ENCODE data around the gene SNAP47.
A peak's percentile ranks its signal among the peaks of the same experiment; 100 is the strongest.
"Not testable (repeated sequence)": the region's sequence is repeated elsewhere in the genome, so short reads cannot be mapped to it uniquely, and the experiment has no call there.

The SNAP47 gene, protein sequence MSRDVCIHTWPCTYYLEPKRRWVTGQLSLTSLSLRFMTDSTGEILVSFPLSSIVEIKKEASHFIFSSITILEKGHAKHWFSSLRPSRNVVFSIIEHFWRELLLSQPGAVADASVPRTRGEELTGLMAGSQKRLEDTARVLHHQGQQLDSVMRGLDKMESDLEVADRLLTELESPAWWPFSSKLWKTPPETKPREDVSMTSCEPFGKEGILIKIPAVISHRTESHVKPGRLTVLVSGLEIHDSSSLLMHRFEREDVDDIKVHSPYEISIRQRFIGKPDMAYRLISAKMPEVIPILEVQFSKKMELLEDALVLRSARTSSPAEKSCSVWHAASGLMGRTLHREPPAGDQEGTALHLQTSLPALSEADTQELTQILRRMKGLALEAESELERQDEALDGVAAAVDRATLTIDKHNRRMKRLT

DNA sequence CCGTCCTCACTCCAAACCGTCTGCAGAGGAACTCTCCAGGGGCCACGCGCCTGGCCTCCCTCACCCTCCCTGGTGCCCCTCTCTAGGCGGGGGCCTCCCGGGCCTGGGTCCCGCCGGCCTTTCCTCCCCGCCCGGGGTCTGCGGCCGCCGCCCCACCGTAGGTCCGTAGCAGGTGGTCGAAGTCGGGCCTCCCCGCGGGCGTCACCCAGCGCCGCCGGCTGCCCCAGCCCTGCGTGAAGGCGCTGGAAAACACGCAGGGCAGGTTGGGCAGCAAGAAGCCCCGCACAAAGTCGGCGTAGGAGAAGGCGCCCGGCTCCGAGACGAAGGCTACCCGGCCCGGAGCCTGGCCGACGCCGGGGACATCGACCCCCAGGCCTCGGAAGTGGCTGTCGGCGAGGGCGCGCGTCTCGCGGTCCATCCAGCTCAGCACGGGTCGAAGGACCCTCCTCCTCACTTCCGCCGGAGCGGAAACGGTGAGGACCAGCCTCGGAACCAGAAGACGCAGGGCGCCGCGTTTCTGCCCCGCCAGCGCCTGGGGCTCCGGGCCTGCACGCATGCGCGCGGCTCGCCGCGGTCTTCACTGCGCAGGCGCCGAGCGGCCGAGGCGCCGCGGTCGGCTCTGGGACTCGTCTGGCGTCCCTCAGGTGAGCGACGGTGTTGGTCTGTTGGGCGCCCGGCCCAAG lies at the start of gene SNAP47, which contains the start of gene JMJD4:
Gene SNAP47, plus strand, starts transcription at position 580 of the 683 bp plus-strand sequence. CDS start 12,302 bp downstream, outside the sequence.
Gene JMJD4, minus strand, starts transcription at position 447 of the 683 bp plus-strand sequence. Its CDS starts 29 bp downstream, at position 418.
- peak; percentile 96 for DNase-seq

DNA sequence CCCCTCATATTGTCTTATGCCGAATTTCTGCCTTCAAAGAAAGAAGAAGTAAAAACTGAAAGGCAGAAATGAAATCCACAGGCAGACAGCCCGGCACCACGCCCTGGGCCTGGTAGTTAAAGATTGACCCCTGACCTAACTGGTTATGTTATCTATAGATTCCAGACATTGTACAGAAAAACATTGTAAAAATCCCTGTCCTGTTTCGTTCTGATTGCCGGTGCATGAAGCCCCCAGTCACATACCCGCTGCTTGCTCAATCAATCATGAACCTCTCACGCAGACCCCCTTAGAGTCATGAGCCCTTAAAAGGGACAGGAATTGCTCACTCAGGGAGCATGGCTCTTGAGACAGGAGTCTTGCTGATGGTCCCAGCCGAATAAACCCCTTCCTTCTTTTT lies 49.4 kb upstream of the SNAP47 start:
- DNase-seq: no peak

DNA sequence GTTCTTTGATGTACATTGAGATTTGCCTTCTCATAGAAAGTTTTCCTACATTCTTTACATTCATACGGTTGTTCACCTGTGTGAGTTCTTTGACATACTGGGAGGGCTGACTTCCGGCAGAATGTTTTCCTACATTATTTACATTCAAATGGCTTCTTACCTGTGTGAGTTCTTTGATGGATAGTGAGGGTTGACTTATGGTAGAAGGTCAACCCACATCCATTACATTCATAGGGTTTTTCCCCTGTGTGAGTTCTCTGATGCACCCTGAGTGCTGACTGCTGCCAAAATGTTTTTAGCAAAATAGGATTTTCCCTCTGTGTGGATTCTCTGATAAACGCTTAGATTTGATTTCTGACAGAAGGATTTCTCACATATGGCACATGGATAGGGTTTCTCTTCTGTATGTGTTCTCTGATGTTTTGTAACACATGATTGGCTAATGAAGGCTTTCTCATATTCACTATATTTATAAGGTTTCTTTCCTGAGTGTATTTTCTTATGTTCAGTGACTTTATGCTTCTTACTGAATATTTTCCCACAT lies 37.8 kb upstream of the SNAP47 start:
- no peak for DNase-seq

DNA sequence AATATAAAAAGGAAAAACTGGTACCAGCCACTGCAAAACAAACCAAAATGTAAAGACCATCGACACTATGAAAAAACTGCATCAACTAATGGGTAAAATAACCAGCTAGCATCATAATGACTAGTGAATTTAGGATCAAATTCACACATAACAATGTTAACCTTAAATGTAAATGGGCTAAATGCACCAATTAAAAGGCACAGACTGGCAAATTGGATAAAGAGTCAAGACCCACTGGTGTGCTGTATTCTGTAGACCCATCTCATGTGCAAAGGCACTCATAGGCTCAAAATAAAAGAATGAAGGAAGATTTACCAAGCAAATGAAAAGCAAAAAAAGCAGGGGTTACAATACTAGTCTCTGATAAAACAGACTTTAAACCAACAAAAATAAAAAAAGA lies 33.6 kb upstream of the SNAP47 start:
- not testable (repeated sequence) for DNase-seq

DNA sequence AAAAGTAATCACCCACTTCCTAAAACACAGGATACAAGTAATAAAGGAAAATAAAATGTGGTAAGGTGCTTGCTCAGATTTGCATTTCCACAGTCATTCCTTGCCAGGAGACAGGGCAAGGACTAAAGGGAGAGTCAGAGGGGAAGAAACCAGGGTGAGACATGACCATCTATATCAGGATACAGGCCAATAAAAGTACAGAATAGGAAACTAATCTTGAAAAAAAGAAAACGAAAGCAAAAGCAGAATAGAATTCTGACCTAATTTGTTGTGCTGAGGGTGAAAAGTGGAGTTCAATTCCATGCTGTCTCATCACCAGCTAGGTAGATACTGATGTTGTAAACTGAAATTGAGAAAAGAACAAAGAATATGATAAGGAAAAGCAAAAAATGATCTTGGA lies 27.4 kb upstream of the SNAP47 start:
- DNase-seq: no peak

DNA sequence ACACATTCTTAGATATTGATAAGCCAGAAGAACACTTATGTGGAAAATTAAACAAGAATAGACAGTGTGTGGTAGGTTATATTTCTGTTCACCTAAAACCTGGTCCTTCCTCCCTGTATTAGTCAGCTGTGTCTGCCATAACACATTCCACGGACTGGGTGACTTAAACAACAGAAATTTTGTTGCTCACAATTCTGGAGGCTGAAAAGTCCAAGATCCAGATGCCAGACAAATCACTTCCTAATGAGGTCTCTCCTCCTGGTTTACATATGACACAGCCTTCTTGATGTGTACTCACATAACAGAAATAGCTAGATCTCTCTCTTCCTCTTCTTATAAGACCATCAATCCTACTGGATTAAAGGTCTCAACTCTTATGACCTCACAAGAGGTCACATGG lies 25.8 kb upstream of the SNAP47 start:
- no peak for DNase-seq

DNA sequence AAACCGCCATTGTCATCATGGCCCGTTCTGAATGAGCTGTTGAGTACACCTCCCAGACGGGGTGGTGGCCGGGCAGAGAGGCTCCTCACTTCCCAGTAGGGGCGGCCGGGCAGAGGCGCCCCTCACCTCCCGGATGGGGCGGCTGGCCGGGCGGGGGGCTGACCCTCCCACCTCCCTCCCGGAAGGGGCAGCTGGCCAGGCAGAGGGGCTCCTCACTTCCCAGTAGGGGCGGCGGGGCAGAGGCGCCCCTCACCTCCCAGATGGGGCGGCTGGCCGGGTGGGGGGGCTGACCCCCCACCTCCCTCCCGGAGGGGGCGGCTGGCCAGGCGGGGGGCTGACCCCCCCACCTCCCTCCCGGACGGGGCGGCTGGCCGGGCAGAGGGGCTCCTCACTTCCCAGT lies 24.8 kb upstream of the SNAP47 start:
- not testable (repeated sequence) for DNase-seq

DNA sequence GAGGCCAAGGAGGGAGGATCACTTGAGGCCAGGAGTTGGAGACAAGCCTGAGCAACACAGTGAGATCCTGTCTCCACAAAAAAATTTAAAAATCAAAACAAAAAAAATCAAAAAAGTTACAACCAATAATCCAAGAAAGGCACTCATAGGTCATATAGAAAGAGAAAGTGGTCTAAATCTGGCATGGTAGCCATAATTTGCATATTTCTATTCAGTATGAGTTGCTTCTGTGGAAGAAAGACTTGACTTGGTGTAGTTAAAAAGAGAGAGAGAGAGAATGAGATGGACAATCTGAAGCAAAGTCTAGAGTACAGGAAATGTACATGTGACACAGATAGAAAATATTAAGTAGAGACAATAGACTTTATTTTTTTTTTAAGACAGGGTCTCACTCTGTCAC lies 22.6 kb upstream of the SNAP47 start:
- DNase-seq: no peak

DNA sequence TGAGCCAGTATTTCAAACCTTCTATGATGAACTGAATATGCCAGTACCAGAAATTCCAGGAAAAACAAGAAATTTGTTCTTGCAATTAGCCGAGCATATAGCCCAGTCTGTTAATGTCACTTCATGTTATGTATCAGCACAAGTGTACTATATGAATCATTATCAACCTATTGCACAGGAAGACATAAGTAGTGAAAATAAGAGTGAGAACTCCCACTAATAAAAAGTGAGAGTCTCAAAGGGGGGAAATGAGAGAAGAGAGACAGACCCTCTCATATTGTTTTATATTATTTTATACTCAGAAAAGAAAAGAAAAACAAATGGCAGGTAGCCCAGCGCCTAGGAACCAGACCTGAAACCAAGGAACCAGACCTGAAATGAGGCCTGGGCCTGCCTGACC lies 16.3 kb upstream of the SNAP47 start:
- DNase-seq: no peak

DNA sequence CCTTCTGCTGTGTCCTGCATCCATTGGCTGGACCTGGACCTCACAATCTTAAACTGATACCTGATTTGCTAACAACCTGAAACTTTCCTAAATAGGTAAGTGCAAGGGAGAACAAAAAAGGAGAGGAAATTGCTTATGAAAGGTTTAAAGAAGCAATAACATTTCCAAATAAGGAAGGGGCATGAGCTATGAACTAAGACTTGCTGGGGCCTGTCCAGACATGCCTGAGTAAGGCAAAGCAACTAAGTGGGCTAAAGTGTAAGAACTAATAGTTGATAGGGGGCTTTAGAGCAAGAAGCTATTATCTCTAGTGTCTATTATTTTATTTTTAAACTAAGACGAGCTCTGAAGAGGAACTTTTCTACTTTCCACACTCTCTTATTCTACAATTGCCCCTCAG lies 11.8 kb upstream of the SNAP47 start:
- no peak for DNase-seq

DNA sequence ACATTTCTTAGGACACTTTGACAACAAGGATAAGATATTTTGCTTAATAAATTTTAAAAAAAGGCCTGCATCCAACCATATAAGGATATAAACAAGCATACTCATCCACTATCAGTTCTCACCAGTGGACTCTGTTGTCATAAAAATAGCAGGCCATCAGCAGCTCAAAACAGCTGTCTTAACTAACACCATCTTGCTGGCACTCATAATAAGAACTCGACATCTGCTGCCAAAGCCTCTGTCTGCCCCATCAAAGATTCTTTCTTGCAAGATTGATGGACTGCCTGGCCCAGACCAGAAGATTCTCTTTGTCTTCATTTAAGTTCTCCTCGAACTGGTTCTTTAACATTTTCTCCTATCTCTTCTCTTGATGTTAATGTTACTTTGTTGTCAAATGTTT lies 10.2 kb upstream of the SNAP47 start:
- peak; percentile 46 for DNase-seq

DNA sequence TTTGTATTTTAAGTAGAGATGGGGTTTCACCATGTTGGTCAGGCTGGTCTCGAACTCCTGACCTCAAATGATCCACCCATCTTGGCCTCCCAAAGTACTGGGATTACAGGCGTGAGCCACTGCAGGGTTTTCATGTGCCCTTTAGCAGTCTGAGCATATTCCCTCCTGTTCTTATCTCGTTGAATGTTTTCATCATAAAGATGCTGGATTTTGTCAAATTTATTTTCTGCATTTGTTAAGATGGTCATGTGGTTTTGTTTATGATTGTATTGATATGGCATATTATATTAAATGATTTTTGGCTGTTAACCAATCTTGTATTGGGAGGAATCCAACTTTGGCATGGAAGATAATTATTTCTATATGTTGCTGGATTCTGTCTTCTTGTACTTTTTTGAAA lies 8.9 kb upstream of the SNAP47 start:
- DNase-seq: no peak

DNA sequence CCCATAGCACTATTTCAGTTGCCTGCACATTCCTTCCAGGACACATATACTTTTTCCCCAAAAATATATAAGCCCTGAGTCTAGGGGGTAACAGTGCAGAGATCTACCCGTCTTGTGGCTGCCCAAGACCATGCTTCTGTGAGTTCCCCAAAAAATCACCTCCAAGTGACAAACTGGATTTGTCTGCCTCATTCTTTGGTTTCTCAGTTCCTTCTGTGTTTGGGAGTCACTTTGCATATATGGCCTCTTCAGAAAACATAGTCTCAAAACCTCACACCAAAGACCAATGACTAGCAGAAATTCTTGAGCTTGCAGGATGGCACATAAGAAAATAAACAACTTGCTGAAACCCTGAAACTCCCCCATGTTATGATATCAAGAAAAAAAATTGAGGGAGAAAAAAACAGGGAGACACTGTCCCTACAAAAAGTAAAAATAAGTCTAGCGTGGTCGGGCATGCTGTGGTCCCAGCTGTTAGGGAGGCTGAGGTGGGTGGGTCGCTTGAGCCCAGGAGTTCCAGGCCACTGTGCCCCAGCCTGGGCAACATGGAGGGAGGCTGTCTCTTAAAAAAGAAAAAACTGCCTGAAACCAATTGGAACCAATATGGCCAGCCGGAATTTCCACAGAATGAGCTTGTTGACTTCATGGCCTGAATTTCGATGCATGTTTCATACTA lies 8.2 kb upstream of the SNAP47 start:
- no peak for DNase-seq

DNA sequence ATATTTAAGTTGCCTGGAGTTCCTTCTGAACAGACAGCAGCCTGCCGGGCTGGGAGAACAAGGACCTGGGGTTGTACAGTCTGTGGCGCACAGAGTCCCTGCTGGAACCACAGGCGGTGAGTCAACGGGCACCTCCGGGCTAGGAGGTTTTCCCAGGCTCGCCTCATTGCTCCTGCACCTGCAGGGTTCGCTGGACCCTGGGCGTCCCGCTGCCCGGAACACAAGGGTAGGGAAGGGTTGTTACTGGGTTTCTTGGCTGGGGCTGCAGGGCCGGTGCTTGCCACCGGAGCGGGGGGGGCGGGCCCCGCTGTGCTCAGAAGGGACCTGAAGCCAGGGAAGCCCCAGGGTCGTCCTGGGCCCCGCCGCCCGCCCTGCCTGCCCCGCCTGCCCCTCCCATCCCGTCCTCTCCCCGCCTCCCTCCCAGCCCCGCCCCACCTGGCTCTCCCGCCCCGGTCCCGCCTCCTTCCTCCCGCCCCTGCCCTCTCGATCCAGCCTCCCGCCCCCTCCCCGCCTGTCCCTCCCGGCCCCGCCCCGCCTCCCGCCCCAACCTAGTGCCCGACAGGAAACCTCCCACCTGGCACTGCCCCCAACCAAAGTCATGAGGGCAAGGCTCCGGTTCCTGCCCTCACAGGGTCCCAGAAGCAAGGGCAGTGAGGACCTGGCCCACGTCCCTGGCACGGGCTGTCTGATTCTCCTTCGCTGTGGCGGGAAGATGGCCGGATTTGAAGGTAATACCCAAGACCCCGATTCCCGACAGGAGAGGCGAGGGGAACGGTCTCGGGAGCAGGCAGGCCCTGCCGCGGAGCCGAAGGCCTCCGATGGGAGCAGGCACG lies 7.0 kb upstream of the SNAP47 start:
- peak; percentile 90 for DNase-seq

DNA sequence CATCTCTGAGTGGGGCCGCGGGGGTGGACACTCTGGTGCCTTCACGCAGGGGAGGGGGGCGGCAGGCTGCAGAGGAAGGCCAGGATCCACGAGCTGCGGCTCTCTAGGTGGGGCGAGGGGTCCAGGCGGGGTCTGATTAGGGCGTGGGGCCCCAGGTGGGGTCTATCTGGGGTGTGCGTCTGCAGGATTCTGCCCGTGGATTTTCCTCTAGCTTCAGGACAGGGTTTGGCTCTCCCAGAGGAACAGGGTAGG lies 6.4 kb upstream of the SNAP47 start:
- no peak for DNase-seq

DNA sequence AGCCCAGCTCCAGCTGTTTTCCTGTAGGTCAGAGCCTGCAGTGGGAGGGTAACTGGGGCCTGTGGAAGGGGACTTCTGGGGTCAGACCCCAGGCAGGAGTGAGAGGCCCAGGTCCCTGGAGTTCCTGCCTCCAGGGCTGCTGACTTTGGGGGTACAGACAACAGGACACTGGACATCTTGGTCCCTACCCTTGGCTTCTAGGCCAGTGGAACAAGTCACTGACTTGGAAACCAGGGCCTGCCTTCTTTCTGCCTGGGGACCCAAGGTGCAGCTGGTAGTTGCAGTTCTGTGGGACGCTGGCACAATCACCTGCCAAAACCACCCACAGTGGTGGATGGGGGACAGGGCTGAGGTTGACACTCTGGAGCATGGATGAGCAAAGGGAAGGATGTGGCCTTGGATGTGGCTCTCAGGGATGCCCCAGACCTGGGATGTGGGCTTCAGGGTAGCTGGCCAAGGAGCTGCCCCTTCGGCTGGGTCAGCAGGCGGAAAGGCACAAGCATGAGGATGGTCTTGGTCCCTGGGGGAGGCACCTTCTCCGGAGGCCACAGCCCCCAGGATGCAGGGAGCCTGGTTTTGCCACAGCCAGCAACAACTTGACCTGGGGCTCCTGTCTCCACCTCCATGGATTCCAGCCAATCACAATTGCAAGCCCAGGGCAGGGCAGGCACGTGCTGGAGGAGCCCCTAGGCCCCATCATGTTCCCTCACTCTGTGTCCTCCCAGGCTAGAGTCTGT lies 5.9 kb upstream of the SNAP47 start:
- DNase-seq: peak; percentile 51

DNA sequence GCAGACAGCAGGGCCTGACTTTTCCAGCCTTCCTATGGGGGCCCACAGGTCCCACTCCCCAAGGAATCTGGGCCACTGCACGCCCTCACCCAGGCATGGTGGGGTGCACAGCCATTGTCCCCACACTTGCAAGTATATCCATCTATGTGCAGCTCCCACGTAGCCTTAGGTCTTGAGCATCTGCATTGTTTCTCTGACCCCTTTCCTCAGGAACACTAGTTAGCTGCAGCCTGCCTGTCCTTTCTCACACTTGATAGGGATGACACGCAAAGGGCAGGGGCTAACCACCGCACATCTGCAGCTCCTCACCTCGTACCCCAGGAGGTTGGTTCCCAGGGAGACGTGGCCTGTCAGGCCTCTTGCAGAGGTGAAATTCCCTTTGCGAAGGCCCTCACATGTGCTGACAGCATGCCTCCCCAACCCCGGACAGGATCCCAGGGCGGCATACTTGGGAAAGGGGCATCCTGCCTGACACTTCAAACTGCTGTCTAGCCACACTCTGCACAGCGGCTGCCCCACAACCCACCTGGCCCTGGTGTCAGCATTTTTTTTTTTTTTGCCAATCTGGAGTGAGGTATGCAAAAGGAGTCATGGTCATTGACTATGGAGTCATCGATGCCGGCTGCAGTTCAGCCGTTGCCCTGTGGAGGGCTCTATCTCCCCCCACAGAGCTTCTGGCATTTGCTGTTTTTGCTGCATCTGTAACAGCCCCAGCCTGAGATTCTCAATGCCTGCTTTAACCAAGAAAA lies 5.2 kb upstream of the SNAP47 start:
- DNase-seq: peak; percentile 76

DNA sequence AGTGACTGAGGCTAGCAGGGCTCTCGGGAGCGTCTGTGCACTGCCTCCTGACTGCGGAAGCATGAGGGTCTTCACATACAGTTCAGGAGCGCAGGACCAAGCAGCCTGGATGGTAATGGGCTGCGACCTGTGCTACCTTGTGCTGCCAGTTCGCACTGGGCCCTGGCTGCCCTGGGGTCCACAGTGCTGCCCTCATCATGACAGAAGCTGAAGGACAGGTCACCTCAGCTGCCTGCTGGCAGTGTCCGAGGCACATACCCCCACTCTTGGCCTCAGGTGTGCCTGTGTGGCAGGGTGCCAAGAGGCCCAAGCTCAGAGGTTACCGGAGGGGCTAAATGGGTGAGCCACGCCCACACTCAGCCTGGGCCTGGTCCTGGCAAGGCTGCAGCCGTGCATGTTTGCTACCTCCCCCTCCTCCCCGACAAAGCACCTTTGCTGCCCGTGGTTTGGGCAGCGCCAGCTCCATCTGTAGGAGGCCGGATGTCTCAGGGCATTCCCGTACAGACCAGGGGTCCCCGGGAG lies 4.5 kb upstream of the SNAP47 start:
- peak; percentile 37 for DNase-seq

DNA sequence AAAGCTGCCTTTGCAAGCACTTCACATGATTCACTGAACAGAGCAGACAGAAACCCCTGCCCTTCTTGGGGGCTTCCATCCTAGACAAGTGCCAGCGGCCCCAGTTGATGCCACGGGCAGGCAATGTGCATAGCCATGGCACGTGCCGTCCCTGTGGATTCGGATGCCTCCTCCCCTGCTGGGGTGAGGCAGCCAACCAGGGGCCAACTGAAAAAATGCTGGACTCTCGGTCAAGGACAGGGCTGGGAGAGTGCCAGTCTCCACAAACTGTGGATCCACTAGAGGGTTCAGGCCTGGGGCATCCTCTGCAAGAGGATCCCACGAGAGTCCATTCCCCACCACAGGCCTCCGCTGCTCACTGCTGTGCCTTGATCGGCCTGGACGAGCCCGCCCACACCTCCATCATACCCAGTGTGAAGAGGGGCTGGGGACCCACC lies 4.0 kb upstream of the SNAP47 start:
- no peak for DNase-seq

DNA sequence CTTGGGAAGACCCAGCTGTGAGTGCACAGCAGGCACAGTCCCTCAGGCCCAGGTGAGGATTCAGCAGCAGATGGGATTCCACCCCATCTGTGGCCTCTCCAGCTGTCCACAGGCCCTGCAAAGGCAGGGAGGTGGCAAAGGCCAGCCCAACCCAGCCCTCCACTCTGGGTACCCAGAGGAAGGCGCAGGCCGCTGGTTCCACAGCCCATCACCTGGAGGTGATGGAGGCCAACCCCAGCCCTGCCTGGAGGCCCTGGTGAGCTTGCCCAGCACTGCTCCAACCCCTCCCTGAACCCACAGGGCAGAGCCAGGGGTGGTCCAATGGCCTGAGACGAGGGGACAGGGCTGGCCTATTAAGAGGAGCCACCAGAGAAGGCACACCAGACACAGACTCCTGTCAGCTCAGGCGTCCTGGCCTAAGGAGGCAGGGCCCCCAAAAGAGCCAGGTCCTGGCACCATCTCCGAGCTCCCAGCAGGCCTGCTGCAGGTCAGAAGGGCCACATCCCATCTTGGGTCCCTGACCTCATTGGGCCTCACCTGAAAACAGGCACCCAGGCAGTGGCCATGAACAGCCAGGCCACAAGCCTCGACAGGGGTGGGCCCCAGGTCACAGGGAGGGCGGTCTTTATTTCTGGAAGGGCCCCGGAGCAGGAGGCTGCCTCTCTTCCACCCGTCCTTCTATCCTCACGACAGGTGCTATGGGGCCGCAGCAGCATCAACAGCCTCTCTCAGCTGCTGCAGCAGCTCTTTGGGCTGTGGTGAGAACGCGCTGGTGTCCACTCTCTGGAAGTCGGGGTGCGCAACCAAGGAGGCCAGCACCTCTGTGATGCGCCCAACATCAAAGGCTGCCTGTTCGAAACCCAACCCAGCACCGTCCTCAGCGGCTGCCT lies 3.3 kb upstream of the SNAP47 start:
- DNase-seq: peak; percentile 31

Measured in NCI-H82 (cell line).